OCI-LY1 (cell line): ENCODE measurements around the gene DOCK2.

ENCODE experiments used
- H2AFZ ChIP-seq: fragments of 200-600 bp; sonication (generic), shearing (Covaris generic); 2 replicates; pipeline ENCODE4 v1.6.0; 2014; ENCODE audit warnings: antibody characterized with exemption, mild to moderate bottlenecking, low read length
- H3F3A ChIP-seq: fragments of 200-600 bp; sonication (generic), shearing (Covaris generic); 2 replicates; pipeline ENCODE4 v1.6.0; 2014; ENCODE audit warnings: mild to moderate bottlenecking, antibody characterized with exemption, low read length, moderate library complexity; ENCODE audit not compliant: insufficient read depth
- H3K27ac ChIP-seq: fragments of 200-600 bp; sonication (generic); 2 replicates; pipeline ENCODE4 v1.5.1; 2014; ENCODE audit warnings: low read length, mixed run types, mild to moderate bottlenecking, low read depth; ENCODE audit not compliant: poor library complexity, severe bottlenecking
- H3K27me3 ChIP-seq: fragments of 200-600 bp; sonication (generic); 2 replicates; pipeline ENCODE4 v1.6.0; 2014; ENCODE audit warnings: antibody characterized with exemption, mild to moderate bottlenecking, low read length, moderate library complexity; ENCODE audit not compliant: insufficient read depth
- H3K36me3 ChIP-seq: fragments of 200-600 bp; sonication (generic); 2 replicates; pipeline ENCODE4 v1.6.1; 2014; ENCODE audit warnings: mild to moderate bottlenecking, antibody characterized with exemption, low read length, moderate library complexity, mixed read lengths; ENCODE audit not compliant: insufficient read depth
- H3K4me1 ChIP-seq: fragments of 200-600 bp; sonication (generic); 2 replicates; pipeline ENCODE4 v1.5.1; 2014; ENCODE audit warnings: mild to moderate bottlenecking, low read length, moderate library complexity; ENCODE audit not compliant: insufficient read depth, severe bottlenecking
- H3K4me2 ChIP-seq: fragments of 200-600 bp; sonication (generic), shearing (Covaris generic); 2 replicates; pipeline ENCODE4 v1.6.1; 2014; ENCODE audit warnings: low read length
- H3K4me3 ChIP-seq: fragments of 200-600 bp; sonication (generic); 2 replicates; pipeline ENCODE4 v1.5.1; 2014; ENCODE audit warnings: low read length, low read depth, mild to moderate bottlenecking, mixed read lengths; ENCODE audit not compliant: poor library complexity, severe bottlenecking
- H3K79me2 ChIP-seq: fragments of 200-600 bp; shearing (Covaris generic); 2 replicates; pipeline ENCODE4 v1.6.1; 2016; ENCODE audit warnings: mixed run types, low read length, mixed read lengths; ENCODE audit not compliant: insufficient read depth
- H3K9ac ChIP-seq: fragments of 200-600 bp; sonication (generic), shearing (Covaris generic); 2 replicates; pipeline ENCODE4 v1.6.1; 2014; ENCODE audit warnings: mild to moderate bottlenecking, low read length, mixed read lengths
- H3K9me2 ChIP-seq: fragments of 200-600 bp; sonication (generic), shearing (Covaris generic); 2 replicates; pipeline ENCODE4 v1.6.1; 2014; ENCODE audit warnings: low read depth, mild to moderate bottlenecking, low read length, mixed read lengths
- H3K9me3 ChIP-seq: fragments of 200-600 bp; shearing (Covaris generic); 2 replicates; pipeline ENCODE4 v1.6.1; 2014; ENCODE audit warnings: low read length, mixed read lengths
- H4K20me1 ChIP-seq: fragments of 200-600 bp; sonication (generic), shearing (Covaris generic); 2 replicates; pipeline ENCODE4 v1.6.0; 2016; ENCODE audit warnings: mild to moderate bottlenecking, low read length; ENCODE audit not compliant: insufficient read depth
- EZH2 ChIP-seq: fragments of 200-600 bp; sonication (generic), shearing (Covaris generic); IDR thresholded peaks from 2 replicates; pipeline ENCODE4 v1.8.0; 2017; ENCODE audit warnings: borderline replicate concordance, mixed run types, mild to moderate bottlenecking, antibody characterized with exemption, low read length, moderate library complexity, mixed read lengths
- TF ChIP-seq, protein P1 (sequence below): fragments of 200-600 bp; sonication (generic), shearing (Covaris generic); IDR thresholded peaks from 2 replicates; pipeline ENCODE4 v1.5.1; 2017; ENCODE audit warnings: mild to moderate bottlenecking, antibody characterized with exemption, low read length, moderate library complexity, mixed read lengths

The DOCK2 gene

DNA sequence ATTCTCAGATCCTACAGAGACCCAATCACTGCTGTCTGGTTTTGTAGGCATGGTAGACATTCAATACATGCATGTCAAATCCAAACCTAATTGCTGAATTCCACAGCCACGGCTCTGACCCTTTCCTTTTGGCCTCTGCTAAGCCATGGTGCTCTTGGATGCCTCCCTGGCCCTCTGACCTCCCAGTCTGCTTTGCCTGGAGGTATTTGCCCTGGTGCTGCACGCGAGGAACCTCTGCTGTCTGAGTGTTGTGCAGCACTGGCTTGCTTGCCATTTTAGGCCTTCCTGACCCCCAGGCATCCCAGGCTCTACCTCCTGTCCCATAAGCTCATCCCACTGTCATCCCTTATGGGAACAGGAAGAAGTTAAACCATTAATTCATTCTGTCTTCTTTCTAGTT lies 60.9 kb downstream of the DOCK2 start:
- no peaks in the 10 kb centered on the region for H3K9me2 ChIP-seq
- H2AFZ ChIP-seq: no peak overlapping the region
- H3K9me3 ChIP-seq: no peaks in the 10 kb centered on the region
- H3K36me3 ChIP-seq: peaks cover 94% of the 10 kb centered on the region
- H3K9ac ChIP-seq: no peak overlapping the region
- H3F3A ChIP-seq: no peaks in the 10 kb centered on the region
- no peak overlapping the region for H3K27ac ChIP-seq
- H4K20me1 ChIP-seq: no peaks in the 10 kb centered on the region
- TF ChIP-seq, protein P1, sequence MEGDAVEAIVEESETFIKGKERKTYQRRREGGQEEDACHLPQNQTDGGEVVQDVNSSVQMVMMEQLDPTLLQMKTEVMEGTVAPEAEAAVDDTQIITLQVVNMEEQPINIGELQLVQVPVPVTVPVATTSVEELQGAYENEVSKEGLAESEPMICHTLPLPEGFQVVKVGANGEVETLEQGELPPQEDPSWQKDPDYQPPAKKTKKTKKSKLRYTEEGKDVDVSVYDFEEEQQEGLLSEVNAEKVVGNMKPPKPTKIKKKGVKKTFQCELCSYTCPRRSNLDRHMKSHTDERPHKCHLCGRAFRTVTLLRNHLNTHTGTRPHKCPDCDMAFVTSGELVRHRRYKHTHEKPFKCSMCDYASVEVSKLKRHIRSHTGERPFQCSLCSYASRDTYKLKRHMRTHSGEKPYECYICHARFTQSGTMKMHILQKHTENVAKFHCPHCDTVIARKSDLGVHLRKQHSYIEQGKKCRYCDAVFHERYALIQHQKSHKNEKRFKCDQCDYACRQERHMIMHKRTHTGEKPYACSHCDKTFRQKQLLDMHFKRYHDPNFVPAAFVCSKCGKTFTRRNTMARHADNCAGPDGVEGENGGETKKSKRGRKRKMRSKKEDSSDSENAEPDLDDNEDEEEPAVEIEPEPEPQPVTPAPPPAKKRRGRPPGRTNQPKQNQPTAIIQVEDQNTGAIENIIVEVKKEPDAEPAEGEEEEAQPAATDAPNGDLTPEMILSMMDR: no peak
- no peak for TF ChIP-seq EZH2
- no peak overlapping the region for H3K4me3 ChIP-seq
- no peak overlapping the region for H3K4me2 ChIP-seq
- no peaks in the 10 kb centered on the region for H3K4me1 ChIP-seq
- H3K79me2 ChIP-seq: no peaks in the 10 kb centered on the region
- H3K27me3 ChIP-seq: no peaks in the 10 kb centered on the region

DNA sequence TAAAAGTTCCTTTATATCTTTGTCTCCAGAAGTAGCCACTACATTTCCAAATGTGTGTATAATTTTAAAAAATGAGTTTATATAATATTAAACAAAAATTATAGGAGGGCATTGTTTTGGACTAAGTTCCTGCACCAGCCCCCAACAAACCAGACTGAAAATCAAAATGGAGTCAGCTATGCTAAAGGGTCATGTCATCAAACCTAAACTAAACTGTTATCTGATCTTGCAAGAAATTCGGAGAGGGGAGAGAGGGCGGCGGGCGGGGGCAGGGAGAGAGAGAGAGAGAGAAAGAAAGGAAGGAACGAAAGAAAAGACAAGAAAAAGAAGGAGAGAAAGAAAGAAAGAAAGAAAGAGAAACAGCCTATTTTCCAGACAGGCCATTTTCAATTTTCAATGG lies 63.5 kb downstream of the DOCK2 start:
- H3K4me2 ChIP-seq: no peak overlapping the region
- no peak overlapping the region for H3K4me3 ChIP-seq
- no peak overlapping the region for H3K9ac ChIP-seq
- TF ChIP-seq EZH2: no peak
- TF ChIP-seq, protein P1: no peak
- no peaks in the 10 kb centered on the region for H3K9me2 ChIP-seq
- no peaks in the 10 kb centered on the region for H3K4me1 ChIP-seq
- H3F3A ChIP-seq: no peaks in the 10 kb centered on the region
- no peaks in the 10 kb centered on the region for H3K27me3 ChIP-seq
- H2AFZ ChIP-seq: no peak overlapping the region
- H4K20me1 ChIP-seq: no peaks in the 10 kb centered on the region
- H3K9me3 ChIP-seq: no peaks in the 10 kb centered on the region
- peaks cover 93% of the 10 kb centered on the region for H3K36me3 ChIP-seq
- no peak overlapping the region for H3K27ac ChIP-seq
- no peaks in the 10 kb centered on the region for H3K79me2 ChIP-seq

DNA sequence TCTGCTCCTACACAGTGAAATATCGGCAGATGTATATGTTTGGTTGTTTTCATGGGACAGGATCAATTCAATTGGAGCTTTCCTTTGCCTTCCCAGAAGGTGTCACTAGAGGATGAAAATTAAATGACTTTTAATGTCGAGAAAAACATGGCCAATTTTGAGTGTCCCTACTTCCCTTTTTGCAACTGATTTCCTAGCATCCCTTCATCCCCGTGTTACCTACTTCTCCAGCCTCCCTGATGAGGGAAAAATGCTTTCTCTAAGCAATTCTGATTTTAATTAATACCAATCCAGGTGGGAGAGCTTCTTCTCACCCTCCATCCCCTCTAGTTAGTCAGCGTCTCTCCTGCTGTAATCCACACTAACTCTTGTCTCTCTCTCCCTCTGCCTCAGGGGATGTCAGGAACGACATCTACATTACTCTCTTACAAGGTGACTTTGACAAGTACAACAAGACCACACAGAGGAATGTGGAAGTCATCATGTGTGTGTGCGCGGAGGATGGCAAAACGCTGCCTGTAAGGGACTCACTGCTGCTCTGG lies 64.9 kb downstream of the DOCK2 start:
- H3K4me2 ChIP-seq: no peak overlapping the region
- H4K20me1 ChIP-seq: no peaks in the 10 kb centered on the region
- no peaks in the 10 kb centered on the region for H3K4me1 ChIP-seq
- H3K9me3 ChIP-seq: no peaks in the 10 kb centered on the region
- no peaks in the 10 kb centered on the region for H3F3A ChIP-seq
- no peak overlapping the region for H3K9ac ChIP-seq
- H3K9me2 ChIP-seq: no peaks in the 10 kb centered on the region
- no peaks in the 10 kb centered on the region for H3K79me2 ChIP-seq
- H3K27ac ChIP-seq: no peak overlapping the region
- H2AFZ ChIP-seq: no peak overlapping the region
- peaks cover 94% of the 10 kb centered on the region for H3K36me3 ChIP-seq
- H3K4me3 ChIP-seq: no peak overlapping the region
- TF ChIP-seq, protein P1: no peak
- no peak for TF ChIP-seq EZH2
- no peaks in the 10 kb centered on the region for H3K27me3 ChIP-seq
